Endothelial cell (in vitro differentiated cells): Measurements from ENCODE around the gene CD74. TPM values are rescaled to one million over a fixed set of nuclear protein-coding genes. Genes with fewer than 3 reads are reported as not detected.

Experiments used
- DNase-seq: peaks from one replicate; pipeline ENCODE4 v3.0.0; 2021; ENCODE audit warnings: low spot score
- H3K27ac Mint-ChIP-seq: one replicate; pipeline ENCODE4 v1.8.0; 2021; ENCODE audit warnings: mixed read lengths, inconsistent platforms; ENCODE audit not compliant: unreplicated experiment
- H3K27me3 Mint-ChIP-seq: one replicate; pipeline ENCODE4 v1.8.0; 2021; ENCODE audit warnings: mild to moderate bottlenecking, moderate library complexity, mixed read lengths, inconsistent platforms; ENCODE audit not compliant: unreplicated experiment
- H3K36me3 Mint-ChIP-seq: one replicate; pipeline ENCODE4 v1.8.0; 2021; ENCODE audit warnings: mild to moderate bottlenecking, low read depth, mixed read lengths, inconsistent platforms; ENCODE audit not compliant: unreplicated experiment
- H3K4me1 Mint-ChIP-seq: one replicate; pipeline ENCODE4 v1.8.0; 2021; ENCODE audit warnings: mild to moderate bottlenecking, mixed read lengths, inconsistent platforms; ENCODE audit not compliant: unreplicated experiment
- H3K4me3 Mint-ChIP-seq: one replicate; pipeline ENCODE4 v1.8.0; 2021; ENCODE audit warnings: mild to moderate bottlenecking, mixed read lengths, inconsistent platforms; ENCODE audit not compliant: unreplicated experiment
- H3K9me3 Mint-ChIP-seq: one replicate; pipeline ENCODE4 v1.8.0; 2021; ENCODE audit warnings: mixed read lengths, inconsistent platforms; ENCODE audit not compliant: unreplicated experiment
- CTCF ChIP-seq: fragments of 200-600 bp; sonication (generic); IDR thresholded peaks from one replicate; pipeline ENCODE4 v1.5.0; 2021; ENCODE audit warnings: antibody characterized with exemption; ENCODE audit not compliant: unreplicated experiment
- total RNA-seq: library from RNA; stranded (reverse); fragmentation: NEBNext Ultra II Directional; extraction: Animal tissue kit (Norgen Biotek cat#: 25700); gene quantifications from one replicate; pipeline ENCODE4 v1.2.1, GENCODE V29; 2021; ENCODE audit not compliant: unreplicated experiment

The CD74 gene
- total RNA-seq, 1 donor from 2014 or later = 170 TPM

- Mint-ChIP-seq H3K27me3 (peaks cover 6% of the 10 kb centered on the region), H3K4me3 (no peak overlapping the region), H3K4me1 (peaks cover 32% of the 10 kb centered on the region), H3K27ac (no peak overlapping the region), H3K9me3 (no peaks in the 10 kb centered on the region), H3K36me3 (no peaks in the 10 kb centered on the region)
- no peak for DNase-seq
- no peak for TF ChIP-seq CTCF
Observed at GRCh38 chr5:150352244-150353031, 60.3 kb downstream of the CD74 start.

Other genes with a start within 250 kb of the CD74 start
- 0.59 TPM for gene CDX1, start 246.1 kb downstream of the CD74 start, total RNA-seq
- gene SLC6A7, start 222.8 kb downstream of the CD74 start, total RNA-seq = not detected
- gene CAMK2A, start 123.1 kb downstream of the CD74 start, total RNA-seq = 1.1 TPM
- gene ARSI, start 110.0 kb downstream of the CD74 start, total RNA-seq = 3.8 TPM
- 41.5 TPM for gene TCOF1, start 55.2 kb downstream of the CD74 start, total RNA-seq
- 2,784 TPM for gene RPS14, start 36.8 kb upstream of the CD74 start, total RNA-seq
- 178 TPM for gene NDST1, start 95.2 kb upstream of the CD74 start, total RNA-seq
- gene SYNPO, start 227.8 kb upstream of the CD74 start, total RNA-seq = 94.3 TPM
- gene MYOZ3, start 248.3 kb upstream of the CD74 start, total RNA-seq = 12.0 TPM